ENCODE results near the gene CRLF3. TPM values are rescaled to one million over a fixed set of nuclear protein-coding genes. Genes with fewer than 3 reads are reported as not detected.
"Not testable (repeated sequence)": the region's sequence is repeated elsewhere in the genome, so short reads cannot be mapped to it uniquely, and the experiment has no call there.

Gene CRLF3
- total and polyA plus RNA-seq, 4 experiments from 2014 or later, result 92.7 to 123 (median 108) TPM

DNA sequence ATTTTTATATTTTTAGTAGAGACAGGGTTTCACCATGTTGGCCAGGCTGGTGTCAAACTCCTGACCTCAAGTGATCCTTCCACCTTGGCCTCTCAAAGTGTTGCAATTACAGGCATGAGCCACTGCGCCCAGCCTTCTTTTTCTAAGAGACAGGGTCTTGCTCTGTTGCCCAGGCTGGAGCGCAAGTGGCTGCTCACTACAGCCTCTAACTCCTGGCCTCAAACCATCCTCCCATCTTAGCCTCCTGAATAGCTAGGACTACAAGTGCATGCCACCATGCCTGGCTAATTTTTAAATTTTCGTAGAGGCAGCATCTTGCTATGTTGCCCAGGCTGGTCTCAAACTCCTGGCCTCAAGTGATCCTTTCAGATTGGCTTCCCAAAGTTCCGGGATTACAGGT, 76.9 kb downstream of the CRLF3 start:
- H3K27ac ChIP-seq (ENCODE audit: low read depth, low read length); H3K4me3 ChIP-seq (ENCODE audit: low read length in 2 of 2); H3K27ac Mint-ChIP-seq; H3K9me3 Mint-ChIP-seq; DNase-seq; H3K36me3 ChIP-seq (ENCODE audit: insufficient read depth, low read length); H3K4me3 Mint-ChIP-seq; H3K4me1 ChIP-seq (ENCODE audit: insufficient read depth, low read length); POLR2A ChIA-PET (ENCODE audit: partially characterized antibody); H3K27me3 ChIP-seq (ENCODE audit: insufficient read depth, low read length); H3K4me1 Mint-ChIP-seq; H3K9me3 ChIP-seq (ENCODE audit: control insufficient read depth in 1 of 2, low read length in 2 of 2); intact Hi-C loops (cut with micrococcal nuclease); H3K27me3 Mint-ChIP-seq: not testable (repeated sequence)
- peaks cover 18 to 35% of the 10 kb centered on the region in 2 donors for H3K36me3 Mint-ChIP-seq
- CTCF ChIA-PET (ENCODE audit: partially characterized antibody), result interaction anchor here (1.2 kb wide), 1 partner anchor 78 kb away, joined by 3 read pairs; no protein-coding TSS in a partner anchor

DNA sequence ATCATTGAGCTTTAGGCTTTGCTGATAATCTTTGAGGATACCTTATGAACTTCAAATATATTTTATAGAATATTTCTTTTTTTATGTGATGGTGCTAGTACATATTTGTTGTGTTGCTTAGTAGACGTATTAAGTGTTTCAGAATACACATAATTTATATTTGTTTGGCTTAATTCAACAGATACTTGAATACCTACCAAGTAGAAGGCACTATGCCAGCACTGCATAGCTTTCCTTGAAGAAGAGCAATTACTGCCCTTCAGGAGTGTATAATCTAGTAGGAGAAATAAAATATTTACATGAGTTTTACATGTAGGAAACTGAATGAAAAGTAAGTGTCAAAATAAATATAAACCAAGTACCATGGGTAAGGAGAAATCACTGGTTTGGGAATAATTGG, 81.8 kb downstream of the CRLF3 start:
- H3K4me3 Mint-ChIP-seq; H3K27me3 ChIP-seq (ENCODE audit: insufficient read depth, low read length); H3K9me3 ChIP-seq (ENCODE audit: control insufficient read depth in 1 of 2, low read length in 2 of 2); DNase-seq; H3K4me1 ChIP-seq (ENCODE audit: insufficient read depth, low read length); H3K27ac ChIP-seq (ENCODE audit: low read depth, low read length); CTCF ChIA-PET (ENCODE audit: partially characterized antibody); H3K4me3 ChIP-seq (ENCODE audit: low read length in 2 of 2); H3K36me3 ChIP-seq (ENCODE audit: insufficient read depth, low read length); H3K9me3 Mint-ChIP-seq; POLR2A ChIA-PET (ENCODE audit: partially characterized antibody); H3K27me3 Mint-ChIP-seq; intact Hi-C loops (cut with micrococcal nuclease): not testable (repeated sequence)
- peaks cover 0 to 11% (median 5%) of the 10 kb centered on the region in 4 donors for H3K4me1 Mint-ChIP-seq
- H3K36me3 Mint-ChIP-seq, result peaks cover 13 to 31% of the 10 kb centered on the region in 2 donors
- H3K27ac Mint-ChIP-seq, result peak overlapping the region in 2 of 7 donors; percentile 65 to 70

DNA sequence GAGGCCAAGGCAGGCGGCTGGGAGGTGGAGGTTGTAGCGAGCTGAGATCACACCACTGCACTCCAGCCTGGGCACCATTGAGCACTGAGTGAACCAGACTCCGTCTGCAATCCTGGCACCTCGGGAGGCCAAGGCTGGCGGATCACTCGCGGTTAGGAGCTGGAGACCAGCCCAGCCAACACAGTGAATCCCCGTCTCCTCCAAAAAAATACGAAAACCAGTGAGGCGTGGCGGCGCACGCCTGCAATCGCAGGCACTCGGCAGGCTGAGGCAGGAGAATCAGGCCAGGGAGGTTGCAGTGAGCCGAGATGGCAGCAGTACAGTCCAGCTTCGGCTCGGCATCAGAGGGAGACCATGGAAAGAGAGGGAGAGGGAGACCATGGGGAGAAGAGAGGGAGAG, 88.1 kb downstream of the CRLF3 start:
- CTCF ChIA-PET (ENCODE audit: partially characterized antibody); H3K27ac ChIP-seq (ENCODE audit: low read depth, low read length); H3K4me3 ChIP-seq (ENCODE audit: low read length in 2 of 2); H3K27me3 ChIP-seq (ENCODE audit: insufficient read depth, low read length); intact Hi-C loops (cut with micrococcal nuclease); H3K9me3 ChIP-seq (ENCODE audit: control insufficient read depth in 1 of 2, low read length in 2 of 2); H3K27me3 Mint-ChIP-seq; H3K4me3 Mint-ChIP-seq; H3K9me3 Mint-ChIP-seq; DNase-seq; H3K36me3 ChIP-seq (ENCODE audit: insufficient read depth, low read length); H3K27ac Mint-ChIP-seq; POLR2A ChIA-PET (ENCODE audit: partially characterized antibody): not testable (repeated sequence)
- Mint-ChIP-seq H3K36me3 (peaks cover 7 to 23% of the 10 kb centered on the region in 2 donors), H3K4me1 (peaks cover 14 to 32% (median 22%) of the 10 kb centered on the region in 4 donors)
- peaks cover 16% of the 10 kb centered on the region for H3K4me1 ChIP-seq (ENCODE audit: insufficient read depth, low read length)

DNA sequence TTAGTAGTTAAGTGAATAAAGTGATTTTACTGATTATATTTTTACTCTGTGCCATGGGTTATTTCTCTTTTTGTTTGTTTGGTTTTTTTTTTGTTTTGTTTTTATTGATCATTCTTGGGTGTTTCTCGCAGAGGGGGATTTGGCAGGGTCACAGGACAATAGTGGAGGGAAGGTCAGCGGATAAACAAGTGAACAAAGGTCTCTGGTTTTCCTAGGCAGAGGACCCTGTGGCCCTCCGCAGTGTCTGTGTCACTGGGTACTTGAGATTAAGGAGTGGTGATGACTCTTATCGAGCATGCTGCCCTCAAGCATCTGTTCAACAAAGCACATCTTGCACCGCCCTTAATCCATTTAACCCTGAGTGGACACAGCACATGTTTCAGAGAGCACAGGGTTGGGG, 88.8 kb downstream of the CRLF3 start:
- H3K27ac ChIP-seq (ENCODE audit: low read depth, low read length); CTCF ChIA-PET (ENCODE audit: partially characterized antibody); H3K27me3 Mint-ChIP-seq: not testable (repeated sequence)

DNA sequence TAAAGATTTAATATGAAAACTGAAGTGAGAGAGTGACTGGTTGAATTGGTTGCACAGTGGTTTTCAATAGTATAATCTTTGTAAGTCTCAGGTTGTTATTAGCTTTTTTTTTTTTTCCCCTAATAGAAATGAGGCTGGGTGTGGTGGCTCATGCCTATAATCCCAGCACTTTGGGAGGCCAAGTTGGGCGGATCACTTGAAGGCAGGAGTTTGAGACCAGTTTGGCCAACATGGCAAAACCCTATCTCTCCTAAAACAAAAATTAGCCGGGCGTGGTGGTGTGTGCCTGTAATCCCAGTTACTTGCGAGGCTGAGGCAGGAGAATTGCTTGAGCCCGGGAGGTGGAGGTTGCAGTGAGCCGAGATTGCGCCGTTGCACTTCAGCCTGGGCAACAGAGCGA, 89.3 kb downstream of the CRLF3 start:
- H3K27ac ChIP-seq (ENCODE audit: low read depth, low read length); H3K27me3 Mint-ChIP-seq; H3K9me3 ChIP-seq (ENCODE audit: control insufficient read depth in 1 of 2, low read length in 2 of 2); intact Hi-C loops (cut with micrococcal nuclease); H3K27me3 ChIP-seq (ENCODE audit: insufficient read depth, low read length); DNase-seq; H3K36me3 ChIP-seq (ENCODE audit: insufficient read depth, low read length); CTCF ChIA-PET (ENCODE audit: partially characterized antibody); H3K4me3 ChIP-seq (ENCODE audit: low read length in 2 of 2); H3K9me3 Mint-ChIP-seq; POLR2A ChIA-PET (ENCODE audit: partially characterized antibody): not testable (repeated sequence)
- H3K27ac Mint-ChIP-seq, result peak overlapping the region in 1 of 7 donors; percentile 57
- peaks cover 7 to 18% of the 10 kb centered on the region in 2 donors for H3K36me3 Mint-ChIP-seq
- H3K4me3 Mint-ChIP-seq, result peak overlapping the region in 1 of 8 donors; percentile 17
- peaks cover 16% of the 10 kb centered on the region for H3K4me1 ChIP-seq (ENCODE audit: insufficient read depth, low read length)
- H3K4me1 Mint-ChIP-seq, result peaks cover 10 to 38% (median 24%) of the 10 kb centered on the region in 4 donors

More for the DNA sequence above, 88.8 kb downstream of the CRLF3 start:
- H3K27me3 ChIP-seq (ENCODE audit: insufficient read depth, low read length); H3K36me3 ChIP-seq (ENCODE audit: insufficient read depth, low read length); H3K4me3 ChIP-seq (ENCODE audit: low read length in 2 of 2); intact Hi-C loops (cut with micrococcal nuclease); H3K9me3 Mint-ChIP-seq; POLR2A ChIA-PET (ENCODE audit: partially characterized antibody); H3K9me3 ChIP-seq (ENCODE audit: control insufficient read depth in 1 of 2, low read length in 2 of 2); DNase-seq: not testable (repeated sequence)
- Mint-ChIP-seq H3K36me3 (peaks cover 7 to 18% of the 10 kb centered on the region in 2 donors), H3K4me1 (peaks cover 10 to 34% (median 23%) of the 10 kb centered on the region in 4 donors), H3K4me3 (peak overlapping the region in 2 of 8 donors; percentile 20 to 43), H3K27ac (peak overlapping the region in 1 of 7 donors; percentile 36)
- peaks cover 16% of the 10 kb centered on the region for H3K4me1 ChIP-seq (ENCODE audit: insufficient read depth, low read length)

DNA sequence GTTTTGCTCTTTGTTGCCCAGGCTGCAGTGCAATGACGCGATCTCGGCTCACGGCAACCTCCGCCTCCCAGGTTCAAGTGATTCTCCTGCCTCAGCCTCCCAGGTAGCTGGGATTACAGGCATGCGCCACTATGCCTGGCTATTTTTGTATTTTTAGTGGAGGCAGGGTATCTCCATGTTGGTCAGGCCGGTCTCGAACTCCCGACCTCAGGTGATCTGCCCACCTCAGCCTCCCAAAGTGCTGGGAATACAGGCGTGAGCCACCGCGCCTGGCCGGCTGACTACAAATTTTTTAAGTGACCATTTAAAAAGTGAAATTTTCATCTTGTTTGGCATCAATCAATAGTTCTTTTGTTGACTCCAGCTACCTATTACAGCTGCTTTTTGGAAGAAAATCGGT, 90.3 kb downstream of the CRLF3 start:
- H3K36me3 Mint-ChIP-seq, result peaks cover 7 to 18% of the 10 kb centered on the region in 2 donors
- peak overlapping the region in 4 of 8 donors; percentile 5 to 57 (median 37) for H3K4me3 Mint-ChIP-seq
- POLR2A ChIA-PET (ENCODE audit: partially characterized antibody); H3K9me3 ChIP-seq (ENCODE audit: control insufficient read depth in 1 of 2, low read length in 2 of 2); H3K36me3 ChIP-seq (ENCODE audit: insufficient read depth, low read length); CTCF ChIA-PET (ENCODE audit: partially characterized antibody); DNase-seq; H3K27me3 ChIP-seq (ENCODE audit: insufficient read depth, low read length); H3K4me3 ChIP-seq (ENCODE audit: low read length in 2 of 2); H3K27ac ChIP-seq (ENCODE audit: low read depth, low read length); H3K27me3 Mint-ChIP-seq; H3K9me3 Mint-ChIP-seq: not testable (repeated sequence)
- intact Hi-C loops (cut with micrococcal nuclease), result loop anchor here (5.0 kb wide), 2 partner anchors 73 to 88 kb away; partner anchors contain the start of gene CRLF3
- peaks cover 12 to 44% (median 28%) of the 10 kb centered on the region in 4 donors for H3K4me1 Mint-ChIP-seq
- peaks cover 16% of the 10 kb centered on the region for H3K4me1 ChIP-seq (ENCODE audit: insufficient read depth, low read length)
- peak overlapping the region in 1 of 7 donors; percentile 8 for H3K27ac Mint-ChIP-seq

Other genes starting within 250 kb of the CRLF3 start
- gene ATAD5, start 7.3 kb upstream of the CRLF3 start, total RNA-seq, result 1 to 10 TPM; 4.2 to 4.5 TPM
- gene ATAD5, start 7.3 kb upstream of the CRLF3 start, polyA plus RNA-seq, result 1 to 10 TPM in 1 of 2 donors, under 1 TPM in 1; 0.15 to 2.2 TPM
- 10 to 100 TPM; 20.2 to 21.3 TPM for gene TEFM, start 81.5 kb upstream of the CRLF3 start, total RNA-seq
- 10 to 100 TPM; 20.8 to 21.2 TPM for gene TEFM, start 81.5 kb upstream of the CRLF3 start, polyA plus RNA-seq
- gene ADAP2, start 97.3 kb upstream of the CRLF3 start, total RNA-seq, result 1 to 10 TPM; 4.6 to 6.4 TPM
- not detected for gene ADAP2, start 97.3 kb upstream of the CRLF3 start, polyA plus RNA-seq
- 1 to 10 TPM; 3.9 to 7.1 TPM for gene RNF135, start 146.3 kb upstream of the CRLF3 start, total RNA-seq
- 10 to 100 TPM in 1 of 2 donors, 1 to 10 TPM in 1; 8.4 to 10.5 TPM for gene RNF135, start 146.3 kb upstream of the CRLF3 start, polyA plus RNA-seq

Measured in CD4-positive, alpha-beta memory T cell (primary cell).